Hepatocyte (in vitro differentiated cells): ENCODE data around the gene LRRFIP1.

Experiments used
- EZH2 ChIP-seq: fragments of 200-600 bp; sonication (generic); IDR thresholded peaks from 2 replicates; pipeline ENCODE4 v1.6.1; 2016; ENCODE audit warnings: antibody characterized with exemption, mild to moderate bottlenecking, borderline replicate concordance
- TF ChIP-seq, protein P1 (sequence below): fragments of 200-600 bp; sonication (generic); IDR thresholded peaks from 2 replicates; pipeline ENCODE4 v1.5.1; 2016; ENCODE audit warnings: antibody characterized with exemption, mild to moderate bottlenecking; ENCODE audit not compliant: poor library complexity

DNA sequence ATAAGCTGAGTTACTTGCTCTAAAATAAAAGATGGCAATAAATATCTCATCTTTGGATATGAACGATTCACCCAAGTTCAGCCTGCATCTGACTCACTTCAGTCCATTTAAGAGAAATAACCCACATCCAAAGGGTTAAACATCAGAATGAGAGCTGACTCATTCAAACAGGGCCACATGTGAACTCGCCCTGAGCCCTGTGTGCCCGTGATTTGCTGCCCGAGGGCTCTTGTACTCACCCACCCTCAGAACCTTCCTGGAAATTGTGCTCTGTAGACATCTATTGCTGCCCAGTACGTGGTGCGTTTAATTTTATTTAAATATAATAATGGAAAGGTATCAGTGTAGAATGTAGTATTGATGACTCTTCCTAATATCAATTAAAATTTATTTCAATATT is 104.3 kb downstream of the LRRFIP1 start:
- TF ChIP-seq, protein P1, sequence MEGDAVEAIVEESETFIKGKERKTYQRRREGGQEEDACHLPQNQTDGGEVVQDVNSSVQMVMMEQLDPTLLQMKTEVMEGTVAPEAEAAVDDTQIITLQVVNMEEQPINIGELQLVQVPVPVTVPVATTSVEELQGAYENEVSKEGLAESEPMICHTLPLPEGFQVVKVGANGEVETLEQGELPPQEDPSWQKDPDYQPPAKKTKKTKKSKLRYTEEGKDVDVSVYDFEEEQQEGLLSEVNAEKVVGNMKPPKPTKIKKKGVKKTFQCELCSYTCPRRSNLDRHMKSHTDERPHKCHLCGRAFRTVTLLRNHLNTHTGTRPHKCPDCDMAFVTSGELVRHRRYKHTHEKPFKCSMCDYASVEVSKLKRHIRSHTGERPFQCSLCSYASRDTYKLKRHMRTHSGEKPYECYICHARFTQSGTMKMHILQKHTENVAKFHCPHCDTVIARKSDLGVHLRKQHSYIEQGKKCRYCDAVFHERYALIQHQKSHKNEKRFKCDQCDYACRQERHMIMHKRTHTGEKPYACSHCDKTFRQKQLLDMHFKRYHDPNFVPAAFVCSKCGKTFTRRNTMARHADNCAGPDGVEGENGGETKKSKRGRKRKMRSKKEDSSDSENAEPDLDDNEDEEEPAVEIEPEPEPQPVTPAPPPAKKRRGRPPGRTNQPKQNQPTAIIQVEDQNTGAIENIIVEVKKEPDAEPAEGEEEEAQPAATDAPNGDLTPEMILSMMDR = no peak
- TF ChIP-seq EZH2 = no peak
